HepG2 (cell line): ENCODE results near the gene CREBRF. TPM values are rescaled to one million over a fixed set of nuclear protein-coding genes. Genes with fewer than 3 reads are reported as not detected.
A peak's percentile ranks its signal among the peaks of the same experiment; 100 is the strongest.

Source experiments
- ARHGAP35 ChIP-seq: sonication (generic); formaldehyde crosslinking; IDR thresholded peaks from 2 replicates; pipeline ENCODE4 v1.9.0; 2022; ENCODE audit warnings: mild to moderate bottlenecking, inconsistent platforms, moderate library complexity, missing genetic modification reagents, borderline replicate concordance
- BCL6 ChIP-seq: IDR thresholded peaks from 2 replicates; pipeline ENCODE4 v1.6.1; 2016; ENCODE audit warnings: missing genetic modification reagents, missing compliant biosample characterization
- ELF4 ChIP-seq: sonication (generic); formaldehyde crosslinking; IDR thresholded peaks from 2 replicates; pipeline ENCODE4 v1.5.0; 2020; ENCODE audit warnings: missing genetic modification reagents, mild to moderate bottlenecking, moderate library complexity, borderline replicate concordance
- HNRNPLL ChIP-seq: fragments of 200-400 bp; formaldehyde crosslinking; IDR thresholded peaks from 2 replicates; pipeline ENCODE4 v1.6.1; 2017; ENCODE audit warnings: mild to moderate bottlenecking, low read depth, low read length; ENCODE audit not compliant: poor library complexity, severe bottlenecking
- IKZF1 ChIP-seq: fragments of 450-650 bp; IDR thresholded peaks from 2 replicates; pipeline ENCODE4 v1.7.1; 2016
- JARID2 ChIP-seq: sonication (generic); formaldehyde crosslinking; IDR thresholded peaks from 2 replicates; pipeline ENCODE4 v1.8.1; 2023; ENCODE audit warnings: missing genetic modification reagents, inconsistent platforms; ENCODE audit not compliant: insufficient replicate concordance
- KDM4B ChIP-seq: sonication (generic); formaldehyde crosslinking; IDR thresholded peaks from 2 replicates; pipeline ENCODE4 v1.4.0; 2020; ENCODE audit warnings: missing genetic modification reagents
- MYC ChIP-seq: sonication (generic); formaldehyde crosslinking; IDR thresholded peaks from 2 replicates; pipeline ENCODE4 v1.9.0; 2021; ENCODE audit warnings: missing genetic modification reagents, borderline replicate concordance
- PHB2 ChIP-seq: fragments of 450-650 bp; IDR thresholded peaks from 2 replicates; pipeline ENCODE4 v1.6.1; 2018; ENCODE audit not compliant: partially characterized antibody
- PHF5A ChIP-seq: IDR thresholded peaks from one replicate; pipeline ENCODE4 v1.6.1; 2018; ENCODE audit warnings: low read depth, missing genetic modification reagents; ENCODE audit not compliant: unreplicated experiment
- RBFOX2 ChIP-seq: fragments of 200-400 bp; formaldehyde crosslinking; IDR thresholded peaks from 2 replicates; pipeline ENCODE4 v1.6.1; 2017; ENCODE audit warnings: low read depth, mild to moderate bottlenecking, low read length
- SMARCE1 ChIP-seq: fragments of 450-650 bp; IDR thresholded peaks from 2 replicates; pipeline ENCODE4 v1.6.1; 2017; ENCODE audit warnings: borderline replicate concordance
- YY1 ChIP-seq: IDR thresholded peaks from 2 replicates; pipeline ENCODE4 v1.6.1; 2011; ENCODE audit warnings: low read length, low read depth, moderate library complexity, mild to moderate bottlenecking; ENCODE audit not compliant: insufficient read depth, insufficient replicate concordance
- ZBTB7A ChIP-seq: sonication (generic); formaldehyde crosslinking; IDR thresholded peaks from 2 replicates; pipeline ENCODE4 v1.8.0; 2022; ENCODE audit warnings: mild to moderate bottlenecking, missing genetic modification reagents
- ZC3H13 ChIP-seq: sonication (generic); formaldehyde crosslinking; IDR thresholded peaks from 2 replicates; pipeline ENCODE4 v1.8.1; 2023; ENCODE audit warnings: mild to moderate bottlenecking, missing genetic modification reagents, moderate library complexity
- ZNF235 ChIP-seq: sonication (generic); formaldehyde crosslinking; IDR thresholded peaks from 2 replicates; pipeline ENCODE4 v1.8.1; 2023; ENCODE audit warnings: mild to moderate bottlenecking, missing genetic modification reagents, borderline replicate concordance
- ZNF30 ChIP-seq: sonication (generic); formaldehyde crosslinking; IDR thresholded peaks from 2 replicates; pipeline ENCODE4 v1.5.0; 2020; ENCODE audit warnings: mild to moderate bottlenecking, missing genetic modification reagents
- ZNF7 ChIP-seq: IDR thresholded peaks from 2 replicates; pipeline ENCODE4 v1.6.1; 2016; ENCODE audit warnings: missing biosample characterization, missing genetic modification reagents
- polyA plus RNA-seq, 8 experiments: library from polyadenylated mRNA; depleted of rRNA in 3 of 8; stranded (reverse) in 7 of 8; unstranded in 1 of 8; fragments of >200 nt; fragmentation: Illumina TruSeq in 4 of 8; extraction: Trizol in 4 of 8; gene quantifications; 2 replicates each; pipeline versions ENCODE4 v1.2.1 to v1.2.3, GENCODE V29; 2011 to 2016; ENCODE audit warnings: low read depth in 4 of 8, missing spikeins in 1 of 8, mixed read lengths in 1 of 8; ENCODE audit not compliant: insufficient read depth in 1 of 8
- total RNA-seq, 5 experiments: library from RNA; depleted of rRNA; stranded (reverse); fragments of >200 nt; fragmentation: Illumina TruSeq; extraction: Trizol; gene quantifications; 2 replicates each; pipeline ENCODE4 v1.2.3, GENCODE V29; 2016; ENCODE audit warnings: low read depth in 1 of 5
- TF ChIP-seq, protein P1 (sequence below): IDR thresholded peaks from 2 replicates; pipeline ENCODE4 v1.6.1; 2016; ENCODE audit warnings: low read depth, control low read depth
- TF ChIP-seq, protein P2 (sequence below): sonication (generic); formaldehyde crosslinking; IDR thresholded peaks from 2 replicates; pipeline ENCODE4 v1.8.1; 2023; ENCODE audit warnings: mild to moderate bottlenecking, moderate library complexity, missing genetic modification reagents
- TF ChIP-seq, protein P3 (sequence below): IDR thresholded peaks from 2 replicates; pipeline ENCODE4 v1.6.1; 2012; ENCODE audit warnings: low read depth, low read length, improper control_type of control experiment
- TF ChIP-seq, protein P4 (sequence below): sonication (generic); formaldehyde crosslinking; IDR thresholded peaks from 2 replicates; pipeline ENCODE4 v1.5.1; 2020; ENCODE audit warnings: mild to moderate bottlenecking, missing genetic modification reagents, moderate library complexity

CREBRF gene
- total and polyA plus RNA-seq, 2 of the 13 experiments (the other 11 are each of a cell fraction or from before 2014, with no cell fraction given): 4.5 to 10.2 TPM

DNA sequence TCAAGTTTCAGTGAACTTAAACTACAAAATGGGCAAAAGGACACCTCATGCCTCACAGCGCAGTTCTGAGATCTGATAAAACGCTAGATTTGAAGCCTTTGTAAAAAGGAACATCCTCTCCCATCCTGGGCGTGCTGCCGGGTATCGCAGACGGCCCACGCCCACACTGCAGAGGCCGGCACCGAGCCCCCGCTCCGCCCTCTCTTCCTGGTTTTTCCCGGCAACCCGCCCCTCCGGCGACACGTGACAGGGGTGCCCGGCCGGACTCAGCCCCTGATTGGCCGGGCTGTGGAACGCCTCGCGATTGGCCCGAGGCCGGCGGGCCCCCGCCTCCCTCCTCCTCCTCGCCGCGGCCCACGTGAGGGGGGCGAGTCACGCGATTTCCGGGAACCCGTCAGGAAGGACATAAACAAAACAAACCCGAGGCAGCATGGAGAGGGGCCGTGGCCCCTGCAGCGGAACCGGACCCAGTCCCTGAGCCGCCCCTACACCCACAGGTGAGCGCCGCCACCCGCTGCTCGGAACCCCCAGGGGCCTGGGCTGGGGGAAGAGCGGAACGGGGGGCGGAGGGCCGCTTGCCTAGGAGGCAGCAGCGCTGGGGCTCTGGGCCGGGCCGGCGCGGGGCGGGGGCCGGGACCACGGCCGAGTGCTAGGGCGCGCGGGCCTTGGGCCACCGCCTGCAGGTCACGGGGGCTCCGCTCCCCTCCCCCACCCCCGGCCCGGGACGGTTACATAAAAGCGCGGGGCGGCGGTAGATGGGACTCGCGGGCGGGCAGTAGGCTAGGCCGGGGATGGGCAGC lies at the start of gene CREBRF (continued):
- TF ChIP-seq HNRNPLL (peak; percentile 49), ELF4 (CRISPR knock-in tag) (peak; percentile 74; the same call in 1 of the 2 replicates), ZNF7 (CRISPR knock-in tag) (no peak), BCL6 (CRISPR knock-in tag) (peak; percentile 14; the same call in 1 of the 2 replicates), MYC (CRISPR knock-in tag) (peak; percentile 83), ZBTB7A (CRISPR knock-in tag) (no peak), RBFOX2 (peak; percentile 90), ZC3H13 (CRISPR knock-in tag) (no peak), PHB2 (no peak), ARHGAP35 (CRISPR knock-in tag) (no peak), YY1 (no peak), SMARCE1 (no peak), ZNF235 (CRISPR knock-in tag) (no peak), KDM4B (no peak), PHF5A (CRISPR knock-in tag) (no peak), JARID2 (no peak), ZNF30 (no peak), IKZF1 (no peak)
- TF ChIP-seq, protein P1, sequence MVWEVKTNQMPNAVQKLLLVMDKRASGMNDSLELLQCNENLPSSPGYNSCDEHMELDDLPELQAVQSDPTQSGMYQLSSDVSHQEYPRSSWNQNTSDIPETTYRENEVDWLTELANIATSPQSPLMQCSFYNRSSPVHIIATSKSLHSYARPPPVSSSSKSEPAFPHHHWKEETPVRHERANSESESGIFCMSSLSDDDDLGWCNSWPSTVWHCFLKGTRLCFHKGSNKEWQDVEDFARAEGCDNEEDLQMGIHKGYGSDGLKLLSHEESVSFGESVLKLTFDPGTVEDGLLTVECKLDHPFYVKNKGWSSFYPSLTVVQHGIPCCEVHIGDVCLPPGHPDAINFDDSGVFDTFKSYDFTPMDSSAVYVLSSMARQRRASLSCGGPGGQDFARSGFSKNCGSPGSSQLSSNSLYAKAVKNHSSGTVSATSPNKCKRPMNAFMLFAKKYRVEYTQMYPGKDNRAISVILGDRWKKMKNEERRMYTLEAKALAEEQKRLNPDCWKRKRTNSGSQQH (CRISPR knock-in tag): no peak
- TF ChIP-seq, protein P2, sequence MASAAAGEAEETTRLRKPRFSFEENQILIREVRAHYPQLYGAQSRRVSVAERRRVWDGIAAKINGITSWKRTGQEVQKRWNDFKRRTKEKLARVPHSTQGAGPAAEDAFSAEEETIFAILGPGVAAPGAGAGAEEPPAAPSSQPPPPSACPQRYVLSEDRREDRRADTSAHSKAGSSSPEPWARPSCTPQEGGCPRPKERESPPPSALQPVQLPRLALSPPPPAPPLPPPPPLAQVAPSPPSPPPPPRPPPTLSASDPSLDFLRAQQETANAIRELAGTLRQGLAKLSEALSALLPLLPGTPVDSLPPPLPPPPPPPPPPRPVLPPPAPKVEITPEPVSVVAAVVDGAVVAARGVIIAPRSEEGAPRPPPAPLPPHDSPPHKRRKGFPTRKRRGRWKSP (CRISPR knock-in tag): peak; percentile 13; the same call in 1 of the 2 replicates
- TF ChIP-seq, protein P3, sequence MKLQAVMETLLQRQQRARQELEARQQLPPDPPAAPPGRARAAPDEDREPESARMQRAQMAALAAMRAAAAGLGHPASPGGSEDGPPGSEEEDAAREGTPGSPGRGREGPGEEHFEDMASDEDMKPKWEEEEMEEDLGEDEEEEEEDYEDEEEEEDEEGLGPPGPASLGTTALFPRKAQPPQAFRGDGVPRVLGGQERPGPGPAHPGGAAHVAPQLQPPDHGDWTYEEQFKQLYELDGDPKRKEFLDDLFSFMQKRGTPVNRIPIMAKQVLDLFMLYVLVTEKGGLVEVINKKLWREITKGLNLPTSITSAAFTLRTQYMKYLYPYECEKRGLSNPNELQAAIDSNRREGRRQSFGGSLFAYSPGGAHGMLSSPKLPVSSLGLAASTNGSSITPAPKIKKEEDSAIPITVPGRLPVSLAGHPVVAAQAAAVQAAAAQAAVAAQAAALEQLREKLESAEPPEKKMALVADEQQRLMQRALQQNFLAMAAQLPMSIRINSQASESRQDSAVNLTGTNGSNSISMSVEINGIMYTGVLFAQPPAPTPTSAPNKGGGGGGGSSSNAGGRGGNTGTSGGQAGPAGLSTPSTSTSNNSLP: no peak
- TF ChIP-seq, protein P4, sequence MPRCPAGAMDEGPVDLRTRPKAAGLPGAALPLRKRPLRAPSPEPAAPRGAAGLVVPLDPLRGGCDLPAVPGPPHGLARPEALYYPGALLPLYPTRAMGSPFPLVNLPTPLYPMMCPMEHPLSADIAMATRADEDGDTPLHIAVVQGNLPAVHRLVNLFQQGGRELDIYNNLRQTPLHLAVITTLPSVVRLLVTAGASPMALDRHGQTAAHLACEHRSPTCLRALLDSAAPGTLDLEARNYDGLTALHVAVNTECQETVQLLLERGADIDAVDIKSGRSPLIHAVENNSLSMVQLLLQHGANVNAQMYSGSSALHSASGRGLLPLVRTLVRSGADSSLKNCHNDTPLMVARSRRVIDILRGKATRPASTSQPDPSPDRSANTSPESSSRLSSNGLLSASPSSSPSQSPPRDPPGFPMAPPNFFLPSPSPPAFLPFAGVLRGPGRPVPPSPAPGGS (CRISPR knock-in tag): 0 out of 2 replicates have a peak, but pooled peaks have one; percentile 52
